CMK (cell line): ENCODE measurements around the gene ZNF488.
A peak's percentile ranks its signal among the peaks of the same experiment; 100 is the strongest.

Experiments
- DNase-seq: peaks from one replicate; pipeline ENCODE4 v3.0.0-alpha.2; 2010; ENCODE audit warnings: low read depth

The ZNF488 gene

DNA sequence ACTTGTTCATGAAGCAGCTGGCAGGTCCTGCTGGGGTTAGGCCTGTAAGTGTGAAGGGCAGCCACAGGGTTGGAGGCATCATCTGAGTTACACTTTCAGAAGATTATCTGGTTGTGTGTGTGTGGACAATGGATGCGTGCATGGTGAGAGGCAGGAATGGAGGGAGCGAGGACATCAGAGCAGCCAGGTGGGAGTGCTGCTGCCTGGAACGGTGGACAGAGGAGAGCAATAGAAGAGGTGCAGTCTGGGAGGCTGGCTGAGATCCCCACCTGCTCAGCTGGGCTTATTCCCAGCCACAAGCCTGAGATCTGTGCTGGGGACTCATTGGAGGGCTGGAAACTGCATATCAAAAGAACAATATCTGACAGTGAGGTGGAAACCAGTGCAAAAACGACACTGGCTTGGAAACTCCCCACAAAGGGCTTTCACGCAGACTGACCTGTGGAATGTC, 17.9 kb downstream of the ZNF488 start:
- DNase-seq, result no peak

DNA sequence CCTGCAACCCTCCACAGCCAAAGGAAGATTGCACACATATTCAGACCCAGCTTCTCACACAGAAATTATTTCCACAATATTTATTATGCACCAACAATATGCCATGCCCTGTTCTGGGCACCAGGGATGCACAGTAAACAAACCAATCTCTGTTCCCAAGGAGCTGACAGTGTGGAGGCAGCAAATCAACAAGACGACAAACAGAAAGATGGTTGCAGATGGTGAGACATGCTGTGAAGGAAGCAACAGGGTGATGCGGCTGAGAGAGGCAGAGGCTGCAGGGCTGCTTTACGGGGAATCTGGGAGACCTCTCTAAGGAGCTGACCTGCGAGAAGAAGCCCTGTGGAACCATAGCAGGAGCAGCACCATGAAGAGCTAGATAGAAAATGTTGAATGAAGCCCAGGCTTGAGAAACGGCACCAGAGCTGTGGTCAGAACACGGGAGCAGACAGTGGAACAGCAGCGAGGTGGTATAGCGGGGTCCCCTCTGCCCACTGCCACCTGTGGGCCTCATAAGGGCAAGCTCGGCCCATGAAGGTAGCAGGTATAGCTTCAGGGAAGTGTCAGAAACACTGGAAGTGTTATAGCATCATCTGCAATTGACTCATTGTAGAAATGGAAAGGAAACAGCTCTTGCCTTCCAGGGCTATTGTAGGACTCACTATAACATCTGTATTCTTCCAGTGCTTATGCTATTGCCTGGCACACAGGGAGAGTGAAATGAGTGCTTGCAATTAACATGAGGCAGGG, 18.5 kb downstream of the ZNF488 start:
- no peak for DNase-seq

DNA sequence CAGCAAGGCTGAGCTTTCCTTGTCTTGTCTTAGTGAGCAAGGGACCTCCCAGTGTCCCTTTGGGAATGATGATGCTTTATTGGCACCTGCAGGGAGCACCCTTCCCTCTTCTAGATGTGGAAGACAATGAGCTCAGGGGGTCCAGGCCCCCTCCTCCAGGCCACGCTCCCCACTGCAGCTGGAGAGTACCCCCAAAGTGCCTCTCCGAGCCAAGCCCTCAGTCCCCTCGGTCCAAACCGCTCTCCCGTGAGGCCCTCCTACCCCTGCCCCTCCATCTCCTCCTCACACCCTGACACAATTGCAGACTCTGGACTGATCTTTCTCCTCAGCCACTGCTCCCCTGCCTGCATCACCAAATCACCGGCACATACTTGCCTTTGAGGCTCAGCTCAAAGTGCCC, 19.2 kb downstream of the ZNF488 start:
- DNase-seq, result no peak

DNA sequence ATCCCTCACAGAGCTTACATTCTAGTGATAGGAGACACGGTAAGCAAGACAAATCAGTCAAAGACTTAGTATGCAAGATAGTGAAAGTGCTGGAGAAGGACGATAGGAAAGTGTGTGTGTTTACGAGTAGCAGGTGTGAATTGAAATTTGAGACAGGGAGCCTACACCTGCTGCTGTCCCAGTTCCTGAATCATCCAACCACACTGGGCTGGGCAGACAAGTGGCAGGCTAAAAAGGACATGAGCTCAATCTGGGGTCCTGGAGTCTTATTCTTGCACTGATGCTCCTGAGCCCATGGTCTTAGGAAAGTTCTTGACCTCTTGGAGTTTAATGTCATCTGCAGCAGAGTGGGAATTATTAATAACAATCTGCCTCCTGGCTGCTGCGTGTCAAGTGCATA, 19.7 kb downstream of the ZNF488 start:
- no peak for DNase-seq

DNA sequence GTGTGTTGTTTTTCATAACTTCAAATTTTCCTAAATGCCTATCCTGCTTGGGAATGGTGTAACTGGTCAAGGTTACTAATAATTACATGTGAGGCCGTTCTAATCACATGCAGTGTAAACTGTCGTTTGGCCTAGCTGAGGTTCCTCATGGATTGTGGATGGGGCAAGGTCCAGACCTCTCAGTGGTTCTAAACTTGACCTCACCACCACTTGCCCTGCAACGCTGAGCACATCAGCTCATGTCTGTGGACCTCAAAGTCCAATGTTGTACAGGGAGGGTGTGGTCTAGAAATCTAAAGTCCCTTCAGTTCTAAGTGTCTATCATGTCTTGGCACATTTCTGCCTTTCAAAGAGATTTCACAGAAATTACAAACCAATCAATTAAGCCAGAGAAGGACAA, 20.3 kb downstream of the ZNF488 start:
- DNase-seq, result no peak

DNA sequence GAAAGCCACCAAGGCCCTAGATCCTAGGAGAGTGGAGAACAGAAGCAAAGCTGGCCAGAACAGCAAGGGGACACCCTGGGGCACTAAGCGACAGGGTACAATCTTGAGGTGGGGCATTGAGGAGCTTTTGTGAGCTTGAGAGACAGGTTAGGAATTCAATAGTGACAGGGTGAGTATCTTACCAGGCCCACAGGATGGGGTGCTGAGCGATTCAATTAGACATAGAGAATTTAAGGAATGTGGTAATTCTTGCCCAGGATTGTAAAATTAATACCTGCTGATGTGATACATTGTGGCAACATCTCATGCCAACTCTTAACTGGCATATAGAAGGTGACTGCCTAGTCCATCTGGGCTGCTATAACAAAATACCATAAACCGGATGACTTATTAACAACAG, 21.9 kb downstream of the ZNF488 start:
- no peak for DNase-seq

DNA sequence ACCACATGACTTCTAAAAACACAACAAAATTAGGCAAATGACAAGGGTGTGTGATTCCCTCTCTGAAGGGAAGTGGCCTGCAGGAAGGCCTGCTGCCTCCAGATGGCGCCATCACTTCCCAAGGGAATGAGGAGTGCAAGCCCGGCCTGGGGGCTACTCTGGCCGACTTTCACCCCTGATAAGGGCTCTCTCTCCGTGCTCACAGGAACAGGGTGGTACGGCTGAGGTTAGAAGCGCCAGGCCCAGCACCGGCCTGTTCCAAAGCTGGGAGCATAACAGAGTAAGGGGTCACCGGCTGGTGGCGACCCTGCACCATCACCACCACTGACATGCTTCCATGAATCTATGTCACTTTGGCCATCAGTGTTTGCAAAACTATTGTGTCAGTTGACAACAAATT, 22.8 kb downstream of the ZNF488 start:
- peak; percentile 36 for DNase-seq

DNA sequence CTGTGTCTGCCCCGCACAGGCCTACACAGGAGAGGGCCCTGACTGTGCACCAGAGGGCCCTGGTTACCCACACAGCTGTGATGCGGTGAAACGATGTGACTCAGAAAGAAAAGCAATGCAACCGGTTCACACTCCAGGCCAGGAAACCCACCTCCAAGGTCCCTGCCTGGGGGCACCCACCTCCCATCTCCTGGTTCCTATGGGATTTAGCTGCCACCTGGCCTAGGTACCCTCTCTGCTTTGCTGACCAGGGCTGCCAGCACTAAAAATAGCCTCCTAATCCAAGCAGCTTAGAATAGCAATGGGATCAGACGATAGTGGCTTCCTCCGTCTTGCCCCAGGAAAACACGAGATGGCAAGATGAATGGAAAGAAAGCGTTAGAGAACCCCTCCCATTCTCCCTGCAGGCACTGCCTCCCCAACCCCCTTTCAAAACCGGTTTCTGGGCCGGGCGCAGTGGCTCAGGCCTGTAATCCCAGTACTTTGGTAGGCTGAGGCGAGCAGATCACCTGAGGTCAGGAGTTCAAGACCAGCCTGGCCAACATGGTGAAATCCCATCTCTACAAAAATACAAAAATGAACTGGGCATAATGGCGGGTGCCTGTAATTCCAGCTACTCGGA, 23.6 kb downstream of the ZNF488 start:
- no peak for DNase-seq

DNA sequence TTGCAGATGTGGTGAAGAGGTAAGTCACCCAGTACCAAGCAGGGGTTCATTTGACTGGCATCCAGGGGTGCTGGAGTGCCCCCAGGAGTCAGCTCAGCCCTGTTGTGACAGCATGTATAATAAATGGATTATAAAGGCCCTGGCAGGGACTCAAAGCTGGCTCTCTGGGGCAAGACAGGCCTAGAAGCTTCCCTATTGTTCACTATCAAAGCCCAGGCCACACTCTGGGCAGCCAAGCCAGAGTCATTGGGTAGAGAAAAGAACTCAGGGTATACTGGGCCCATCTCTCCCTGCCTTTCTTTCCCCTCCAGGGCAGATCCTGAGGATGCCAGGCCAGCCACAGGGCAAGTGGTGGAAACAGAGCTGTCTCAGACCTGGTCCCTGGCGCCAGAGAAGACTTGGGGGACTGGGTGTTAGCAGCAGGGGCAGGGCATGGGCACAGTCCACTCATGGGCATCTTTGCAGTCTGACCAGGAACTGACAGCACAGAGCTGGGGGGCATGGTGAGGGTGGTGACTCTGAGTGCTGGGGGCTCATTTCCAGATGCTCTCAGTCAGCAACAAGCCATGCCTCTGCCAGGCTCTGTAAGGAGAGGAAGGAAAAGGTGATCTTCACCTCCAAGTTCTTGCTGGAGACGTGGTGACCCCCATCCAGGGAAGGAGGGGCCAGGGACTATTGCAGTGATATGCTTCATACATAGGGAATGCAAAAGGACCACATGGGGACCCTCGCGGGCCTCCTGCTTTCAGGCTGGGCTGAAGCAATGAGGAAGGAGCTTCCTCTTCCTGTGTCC, 24.3 kb downstream of the ZNF488 start:
- no peak for DNase-seq

DNA sequence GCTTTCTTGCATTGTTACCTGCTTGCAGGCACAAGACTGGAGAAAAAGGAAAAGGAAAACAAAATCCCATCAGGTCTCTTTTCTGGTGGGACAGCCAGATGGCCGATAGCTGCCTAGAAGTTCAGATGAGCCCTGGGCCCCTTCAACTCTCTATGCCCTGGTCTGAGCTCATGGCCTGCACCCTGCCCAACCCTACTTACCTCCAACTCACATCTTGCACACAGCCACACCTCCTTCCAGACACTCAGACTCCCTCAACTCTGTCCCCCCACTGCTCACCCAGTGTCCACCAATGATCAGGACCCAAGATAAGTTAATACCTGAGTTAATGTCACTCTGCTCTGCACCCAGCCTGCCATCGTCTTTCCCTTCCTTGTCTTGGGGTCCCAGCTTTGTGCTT, 25.0 kb downstream of the ZNF488 start:
- DNase-seq, result no peak

DNA sequence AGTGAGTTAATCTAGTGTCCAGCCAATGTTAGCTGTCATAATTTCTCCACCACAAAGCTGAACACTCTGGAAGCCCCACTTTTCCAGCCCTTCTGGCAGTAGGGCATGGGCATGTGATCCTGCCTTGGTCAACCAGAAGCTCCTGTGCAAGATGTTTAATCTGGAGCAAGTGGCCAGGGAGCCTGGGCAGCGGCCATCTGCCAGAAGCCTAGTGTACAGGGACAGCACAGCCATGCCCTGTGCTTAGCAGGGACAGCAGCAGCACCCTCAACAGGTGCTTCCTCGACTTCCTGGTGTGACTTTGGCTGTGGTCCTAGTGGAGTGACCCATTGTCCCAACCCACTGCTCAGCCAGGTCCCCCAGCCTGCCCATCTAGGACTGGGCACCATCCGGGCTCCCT, 25.6 kb downstream of the ZNF488 start:
- DNase-seq, result no peak

DNA sequence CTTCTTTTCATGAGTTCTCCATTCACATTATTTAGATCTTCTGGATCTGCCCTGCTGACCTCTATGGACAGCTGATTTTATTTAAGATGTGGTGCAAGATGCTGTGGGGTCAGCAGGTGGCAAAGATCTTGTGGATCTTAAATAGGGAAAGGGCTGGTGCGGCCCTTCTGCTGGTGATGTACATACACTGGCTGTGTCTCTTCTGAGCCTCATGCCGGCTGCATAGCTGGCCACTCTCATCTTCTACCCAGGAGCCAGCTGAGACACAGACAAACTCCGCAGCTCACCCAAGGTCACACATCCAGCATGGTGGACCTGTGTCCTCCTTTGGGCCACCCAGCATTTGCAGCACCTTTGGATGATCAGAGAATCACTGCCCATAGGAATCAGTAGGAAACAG, 26.2 kb downstream of the ZNF488 start:
- DNase-seq, result no peak

DNA sequence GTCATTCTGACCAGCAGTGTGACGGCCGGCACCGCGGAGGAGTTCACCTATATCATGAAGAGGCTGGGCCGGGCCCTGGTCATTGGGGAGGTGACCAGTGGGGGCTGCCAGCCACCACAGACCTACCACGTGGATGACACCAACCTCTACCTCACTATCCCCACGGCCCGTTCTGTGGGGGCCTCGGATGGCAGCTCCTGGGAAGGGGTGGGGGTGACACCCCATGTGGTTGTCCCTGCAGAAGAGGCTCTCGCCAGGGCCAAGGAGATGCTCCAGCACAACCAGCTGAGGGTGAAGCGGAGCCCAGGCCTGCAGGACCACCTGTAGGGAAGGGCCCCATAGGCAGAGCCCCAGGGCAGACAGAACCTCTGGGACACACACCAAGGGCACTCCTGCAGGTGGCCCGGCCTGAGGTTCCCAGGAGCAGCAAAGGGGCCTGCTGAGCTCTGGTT, 26.9 kb downstream of the ZNF488 start:
- no peak for DNase-seq

DNA sequence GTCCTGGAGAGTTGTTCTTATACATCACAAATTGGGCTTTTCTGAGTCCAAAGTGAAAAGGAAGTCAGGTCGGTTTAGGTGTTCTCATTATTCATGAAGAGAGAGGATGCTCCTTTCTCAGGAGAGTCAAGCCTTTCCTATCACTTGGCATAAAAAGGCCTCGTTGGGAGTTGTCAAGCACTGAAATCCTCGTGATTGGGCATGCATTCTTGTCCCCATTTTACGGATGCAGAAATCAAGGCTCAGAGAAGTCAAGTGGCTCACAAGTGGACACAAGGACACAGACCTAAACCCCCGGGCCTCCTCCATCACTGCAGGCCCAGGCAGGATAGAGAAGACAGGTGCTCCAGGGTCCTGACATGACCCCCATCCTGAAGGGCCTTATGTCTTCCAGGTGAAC, 27.4 kb downstream of the ZNF488 start:
- DNase-seq, result no peak

DNA sequence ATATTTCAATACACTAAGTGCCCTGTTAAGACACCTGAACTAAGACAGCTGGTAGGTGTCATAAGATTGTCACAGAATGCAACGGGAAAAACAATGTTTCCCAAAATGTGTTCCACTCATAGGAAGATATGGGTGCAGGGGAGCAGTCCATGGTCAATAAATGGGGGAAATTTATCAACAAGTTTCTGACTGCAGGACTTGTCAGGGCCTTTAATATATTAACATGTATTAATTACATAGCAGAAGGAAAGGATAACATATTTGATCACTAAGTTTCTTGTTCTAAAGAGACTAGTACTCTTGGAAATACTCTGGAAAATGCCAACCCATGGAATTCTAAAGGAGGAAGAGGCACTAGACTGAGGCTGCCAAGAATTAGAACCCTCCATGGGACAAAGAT, 29.2 kb downstream of the ZNF488 start:
- no peak for DNase-seq

DNA sequence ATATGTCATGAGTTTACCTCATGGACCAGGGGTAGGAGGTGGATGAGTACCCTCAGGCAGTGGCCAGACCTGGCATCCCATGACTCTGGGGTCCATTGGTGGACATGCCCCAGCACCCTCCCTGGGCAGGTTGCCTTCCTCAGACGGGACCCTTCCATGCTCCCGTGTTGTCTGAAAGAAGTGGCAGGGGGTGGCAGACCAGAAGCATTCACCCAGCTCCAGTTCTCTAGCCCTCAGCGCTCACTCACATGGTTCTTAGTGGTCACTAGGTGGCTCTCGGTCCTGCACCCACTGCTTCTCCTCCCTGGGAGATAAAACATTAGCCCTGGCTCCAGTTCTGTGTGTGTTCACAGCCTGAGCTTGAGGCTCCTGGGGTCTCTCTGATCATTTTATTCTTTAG, 29.9 kb downstream of the ZNF488 start:
- no peak for DNase-seq

DNA sequence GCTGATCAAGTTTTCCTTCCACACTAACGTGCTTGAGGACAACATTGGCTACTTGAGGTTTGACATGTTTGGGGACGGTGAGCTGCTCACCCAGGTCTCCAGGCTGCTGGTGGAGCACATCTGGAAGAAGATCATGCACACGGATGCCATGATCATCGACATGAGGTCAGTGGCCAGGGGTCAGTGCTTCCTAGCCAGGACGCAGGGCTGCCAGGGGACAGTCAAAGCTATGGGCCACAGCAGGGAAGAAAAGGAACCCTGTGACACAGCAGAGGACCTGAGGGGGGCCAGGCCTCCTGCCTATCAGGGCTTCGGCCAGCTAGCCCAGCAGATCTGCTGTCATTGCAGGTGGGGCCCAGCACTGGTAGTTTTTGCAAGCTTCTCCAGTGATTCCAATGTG, 30.7 kb downstream of the ZNF488 start:
- no peak for DNase-seq

DNA sequence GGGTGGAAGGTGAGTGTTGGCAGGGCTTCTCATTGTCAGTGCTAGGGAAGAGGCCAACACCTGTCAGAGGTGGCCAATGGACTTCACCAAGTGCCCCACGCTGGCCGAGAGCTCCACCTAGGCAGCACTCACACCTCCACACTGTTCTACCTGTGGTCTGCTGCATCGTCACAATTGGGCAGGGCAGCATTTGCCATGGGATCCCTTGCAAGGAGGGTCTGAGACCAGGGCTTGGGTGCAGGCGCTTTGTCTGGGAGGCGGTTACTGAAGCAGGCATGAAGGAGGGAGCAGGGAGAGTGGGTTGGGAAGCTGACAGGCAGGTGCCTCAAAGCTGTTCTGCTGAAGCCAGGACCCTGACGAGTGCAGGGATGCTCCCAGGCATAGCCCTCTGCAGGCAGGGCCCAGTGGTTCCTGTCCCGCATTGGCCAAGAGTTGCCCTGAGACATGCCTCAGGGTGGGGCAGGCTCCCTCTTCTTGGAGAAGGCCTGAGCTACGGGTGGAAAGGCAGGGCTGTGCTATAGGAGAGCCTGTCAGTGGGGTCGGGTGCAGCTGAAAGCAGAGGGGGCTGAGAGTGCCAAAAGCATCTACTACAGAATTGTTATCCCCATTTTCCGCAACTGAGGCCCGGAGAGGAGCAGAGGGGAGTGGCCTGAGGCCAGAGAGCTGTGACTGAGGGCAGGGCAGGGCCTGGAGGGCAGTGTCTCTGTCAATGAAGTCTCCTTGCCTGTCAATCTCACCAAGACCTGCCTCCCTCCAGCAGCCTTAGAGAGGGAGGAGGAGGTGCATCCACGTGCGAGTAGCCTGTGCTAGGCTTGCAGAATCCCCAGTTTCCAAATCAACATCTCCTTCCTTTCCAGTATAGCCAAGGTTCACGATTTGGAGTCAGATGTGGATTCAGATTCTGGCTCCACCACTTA, 31.9 kb downstream of the ZNF488 start:
- no peak for DNase-seq

DNA sequence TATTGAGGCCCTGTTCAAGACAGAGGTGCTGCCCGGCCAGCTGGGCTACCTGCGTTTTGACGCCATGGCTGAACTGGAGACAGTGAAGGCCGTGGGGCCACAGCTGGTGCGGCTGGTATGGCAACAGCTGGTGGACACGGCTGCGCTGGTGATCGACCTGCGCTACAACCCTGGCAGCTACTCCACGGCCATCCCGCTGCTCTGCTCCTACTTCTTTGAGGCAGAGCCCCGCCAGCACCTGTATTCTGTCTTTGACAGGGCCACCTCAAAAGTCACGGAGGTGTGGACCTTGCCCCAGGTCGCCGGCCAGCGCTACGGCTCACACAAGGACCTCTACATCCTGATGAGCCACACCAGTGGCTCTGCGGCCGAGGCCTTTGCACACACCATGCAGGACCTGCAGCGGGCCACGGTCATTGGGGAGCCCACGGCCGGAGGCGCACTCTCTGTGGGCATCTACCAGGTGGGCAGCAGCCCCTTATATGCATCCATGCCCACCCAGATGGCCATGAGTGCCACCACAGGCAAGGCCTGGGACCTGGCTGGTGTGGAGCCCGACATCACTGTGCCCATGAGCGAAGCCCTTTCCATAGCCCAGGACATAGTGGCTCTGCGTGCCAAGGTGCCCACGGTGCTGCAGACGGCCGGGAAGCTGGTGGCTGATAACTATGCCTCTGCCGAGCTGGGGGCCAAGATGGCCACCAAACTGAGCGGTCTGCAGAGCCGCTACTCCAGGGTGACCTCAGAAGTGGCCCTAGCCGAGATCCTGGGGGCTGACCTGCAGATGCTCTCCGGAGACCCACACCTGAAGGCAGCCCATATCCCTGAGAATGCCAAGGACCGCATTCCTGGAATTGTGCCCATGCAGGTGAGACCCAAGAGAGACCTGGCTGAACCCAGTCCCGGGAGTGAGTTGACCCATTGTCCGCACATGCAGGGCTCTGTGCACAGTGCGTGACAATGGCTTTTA, 33.1 kb downstream of the ZNF488 start:
- no peak for DNase-seq

DNA sequence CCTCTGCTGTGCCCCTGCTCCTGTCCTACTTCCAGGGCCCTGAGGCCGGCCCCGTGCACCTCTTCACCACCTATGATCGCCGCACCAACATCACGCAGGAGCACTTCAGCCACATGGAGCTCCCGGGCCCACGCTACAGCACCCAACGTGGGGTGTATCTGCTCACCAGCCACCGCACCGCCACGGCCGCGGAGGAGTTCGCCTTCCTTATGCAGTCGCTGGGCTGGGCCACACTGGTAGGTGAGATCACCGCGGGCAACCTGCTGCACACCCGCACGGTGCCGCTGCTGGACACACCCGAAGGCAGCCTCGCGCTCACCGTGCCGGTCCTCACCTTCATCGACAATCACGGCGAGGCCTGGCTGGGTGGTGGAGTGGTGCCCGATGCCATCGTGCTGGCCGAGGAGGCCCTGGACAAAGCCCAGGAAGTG, 34.1 kb downstream of the ZNF488 start:
- no peak for DNase-seq

DNA sequence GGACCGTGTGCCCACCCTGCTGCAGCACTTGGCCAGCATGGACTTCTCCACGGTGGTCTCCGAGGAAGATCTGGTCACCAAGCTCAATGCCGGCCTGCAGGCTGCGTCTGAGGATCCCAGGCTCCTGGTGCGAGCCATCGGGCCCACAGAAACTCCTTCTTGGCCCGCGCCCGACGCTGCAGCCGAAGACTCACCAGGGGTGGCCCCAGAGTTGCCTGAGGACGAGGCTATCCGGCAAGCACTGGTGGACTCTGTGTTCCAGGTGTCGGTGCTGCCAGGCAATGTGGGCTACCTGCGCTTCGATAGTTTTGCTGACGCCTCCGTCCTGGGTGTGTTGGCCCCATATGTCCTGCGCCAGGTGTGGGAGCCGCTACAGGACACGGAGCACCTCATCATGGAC, 34.6 kb downstream of the ZNF488 start:
- no peak for DNase-seq
